ENCODE data around the gene CREB5. TPM values are rescaled to one million over a fixed set of nuclear protein-coding genes. Genes with fewer than 3 reads are reported as not detected.
"Not testable (repeated sequence)": the region's sequence is repeated elsewhere in the genome, so short reads cannot be mapped to it uniquely, and the experiment has no call there.

The CREB5 gene
- total RNA-seq, 4 donors from 2014 or later, result 0.88 to 31.4 (median 15.9) TPM

- H3K27ac ChIP-seq, result no peak overlapping the region
- no peak overlapping the region for H3K4me3 ChIP-seq
- no peak for TF ChIP-seq CTCF (IDR thresholded peaks at IDR 0.05)
- no peak for TF ChIP-seq POLR2A (IDR thresholded peaks at IDR 0.05)
Observed at GRCh38 chr7:28546067-28546466, 133.7 kb downstream of the CREB5 start.

DNA sequence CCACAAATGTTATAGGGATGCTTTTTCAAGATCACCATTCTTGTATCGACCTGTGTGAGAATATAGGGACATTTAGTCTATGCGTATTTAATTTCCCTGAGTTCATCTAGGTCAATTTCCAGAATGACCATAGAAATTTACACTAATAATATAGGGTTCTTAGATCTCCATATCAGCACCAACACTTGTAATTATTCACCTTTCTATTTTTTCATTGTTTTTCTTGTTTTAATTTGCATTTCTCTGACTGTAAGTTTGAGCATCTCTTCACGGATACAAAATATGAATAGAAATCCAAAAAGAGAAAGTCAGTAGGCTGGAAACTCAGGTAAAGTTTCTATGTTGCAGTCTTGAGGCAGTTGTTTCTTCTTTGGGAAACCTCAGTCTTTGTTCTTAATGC is 134.8 kb downstream of the CREB5 start:
- TF ChIP-seq CTCF (IDR thresholded peaks at IDR 0.05) (no peak), POLR2A (IDR thresholded peaks at IDR 0.05) (no peak)
- Histone ChIP-seq H3K9me3 (no peaks in the 10 kb centered on the region), H3K4me3 (no peak overlapping the region), H3K27ac (no peak overlapping the region), H3K27me3 (no peaks in the 10 kb centered on the region), H3K36me3 (no peaks in the 10 kb centered on the region), H3K4me1 (no peaks in the 10 kb centered on the region)
- DNase-seq, result no peak

More at GRCh38 chr7:28546067-28546466, 133.7 kb downstream of the CREB5 start:
- no peaks in the 10 kb centered on the region for H3K36me3 ChIP-seq
- no peaks in the 10 kb centered on the region for H3K27me3 ChIP-seq
- H3K9me3 ChIP-seq, result no peaks in the 10 kb centered on the region
- no peak for DNase-seq
- H3K4me1 ChIP-seq, result no peaks in the 10 kb centered on the region

DNA sequence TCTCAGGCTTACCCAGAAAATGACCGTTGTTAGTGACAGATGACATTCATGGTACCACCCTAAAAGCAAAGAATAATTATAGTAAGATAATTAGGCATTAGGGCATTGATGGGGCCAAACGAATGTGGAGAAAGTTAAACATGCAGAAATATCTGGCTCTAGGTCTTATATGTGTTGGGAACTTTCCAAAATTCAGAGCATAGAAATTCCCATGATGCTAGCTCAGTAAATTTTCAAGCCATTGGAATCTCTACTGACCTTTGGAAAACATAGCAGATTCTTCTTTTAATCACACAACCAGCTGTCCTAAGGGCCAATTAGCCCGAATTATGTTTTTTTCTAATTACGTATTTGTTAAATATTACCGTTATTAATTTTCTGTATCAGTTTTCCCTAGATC is 136.1 kb downstream of the CREB5 start:
- TF ChIP-seq CTCF (IDR thresholded peaks at IDR 0.05), result no peak
- no peak for TF ChIP-seq POLR2A (IDR thresholded peaks at IDR 0.05)
- H3K36me3 ChIP-seq, result no peaks in the 10 kb centered on the region
- no peak overlapping the region for H3K4me3 ChIP-seq
- no peak overlapping the region for H3K27ac ChIP-seq
- no peaks in the 10 kb centered on the region for H3K4me1 ChIP-seq
- no peaks in the 10 kb centered on the region for H3K9me3 ChIP-seq
- no peak for DNase-seq
- H3K27me3 ChIP-seq, result no peaks in the 10 kb centered on the region

DNA sequence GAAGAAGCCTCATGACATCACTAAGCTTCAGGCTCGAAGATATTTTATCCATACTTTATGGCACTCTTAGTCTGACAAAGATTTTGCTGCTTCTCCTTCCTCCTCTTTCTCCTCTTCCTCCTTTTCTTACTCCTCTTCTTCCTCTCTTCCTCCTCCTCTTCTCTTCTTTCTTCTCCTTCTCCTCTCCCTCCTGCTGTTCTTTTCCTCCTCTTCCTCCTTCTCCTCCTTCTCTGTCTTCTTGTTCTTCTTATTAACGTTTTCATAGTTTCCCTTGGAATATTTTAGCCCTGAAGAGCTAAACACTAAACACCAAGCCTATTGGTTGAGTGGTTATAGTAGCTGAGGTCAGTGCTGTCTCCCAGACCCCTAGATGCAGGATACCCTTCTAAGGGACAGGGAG is 137.7 kb downstream of the CREB5 start:
- Histone ChIP-seq H3K9me3 (no peaks in the 10 kb centered on the region), H3K4me3 (no peak overlapping the region), H3K27ac (no peak overlapping the region), H3K36me3 (no peaks in the 10 kb centered on the region), H3K4me1 (no peaks in the 10 kb centered on the region), H3K27me3 (no peaks in the 10 kb centered on the region)
- no peak for TF ChIP-seq CTCF (IDR thresholded peaks at IDR 0.05)
- DNase-seq, result no peak

GRCh38 chr7:28550580-28551186 is 138.4 kb downstream of the CREB5 start:
- Histone ChIP-seq H3K4me1 (no peaks in the 10 kb centered on the region), H3K27ac (no peak overlapping the region), H3K36me3 (no peaks in the 10 kb centered on the region), H3K4me3 (no peak overlapping the region), H3K9me3 (no peaks in the 10 kb centered on the region), H3K27me3 (no peaks in the 10 kb centered on the region)
- no peak for TF ChIP-seq POLR2A (IDR thresholded peaks at IDR 0.05)
- no peak for TF ChIP-seq CTCF (IDR thresholded peaks at IDR 0.05)
- no peak for DNase-seq

GRCh38 chr7:28551331-28551730 is 139.0 kb downstream of the CREB5 start:
- Histone ChIP-seq H3K36me3 (no peaks in the 10 kb centered on the region), H3K27me3 (no peaks in the 10 kb centered on the region), H3K4me1 (no peaks in the 10 kb centered on the region), H3K27ac (no peak overlapping the region), H3K4me3 (no peak overlapping the region), H3K9me3 (no peaks in the 10 kb centered on the region)
- TF ChIP-seq POLR2A (IDR thresholded peaks at IDR 0.05) (no peak), CTCF (IDR thresholded peaks at IDR 0.05) (no peak)
- DNase-seq, result no peak

GRCh38 chr7:28551766-28552165 is 139.4 kb downstream of the CREB5 start:
- DNase-seq, H3K9me3 ChIP-seq, H3K27ac ChIP-seq, H3K36me3 ChIP-seq, H3K4me1 ChIP-seq, H3K27me3 ChIP-seq, H3K4me3 ChIP-seq: not testable (repeated sequence)
